Spleen (tissue), 7 donors: Measurements from ENCODE around the gene KDM1B.

ENCODE experiments used
- CTCF ChIP-seq, 11 experiments: fragments of 200-600 bp in 7 of 11; fragments of 450-650 bp in 4 of 11; sonication (generic) in 4 of 11; IDR thresholded peaks in 8 of 11; conservative IDR thresholded peaks in 3 of 11; 1 replicate in 7 of 11; 2 replicates in 4 of 11; pipeline versions ENCODE4 v1.4.0 to v1.8.0; 2016 to 2021; ENCODE audit warnings: antibody characterized with exemption in 11 of 11, inconsistent platforms in 4 of 11, mild to moderate bottlenecking in 1 of 11
- POLR2A ChIP-seq, 3 donors: fragments of 450-650 bp; IDR thresholded peaks; one replicate each; pipeline ENCODE4 v1.5.1; 2017; ENCODE audit warnings: antibody characterized with exemption in 3 of 3, mild to moderate bottlenecking in 1 of 3
- donor health status: DM: no; HTN: no; CAD: no; lungs with moderate emphysema.
- donor health status: DM: no; HTN: no; CAD: no.
- donor health status: DM: no; HTN: no; CAD: no.

GRCh38 chr6:18148304-18149025 is 6.8 kb upstream of the KDM1B start:
- no peak for TF ChIP-seq CTCF (IDR thresholded peaks at IDR 0.05 in 8 of 11, conservative IDR thresholded peaks at IDR 0.05 in 3 of 11)
- no peak for TF ChIP-seq POLR2A (IDR thresholded peaks at IDR 0.05)
